Mesodermal cell (in vitro differentiated cells): ENCODE measurements around the gene USP24.
"Not testable (repeated sequence)": the region's sequence is repeated elsewhere in the genome, so short reads cannot be mapped to it uniquely, and the experiment has no call there.

Source experiments
- H3K27ac ChIP-seq: 2 replicates; pipeline ENCODE4 v1.7.0; 2013; ENCODE audit warnings: mild to moderate bottlenecking, low read depth, low read length, moderate library complexity; ENCODE audit not compliant: severe bottlenecking
- H3K36me3 ChIP-seq: 2 replicates; pipeline ENCODE4 v1.7.1; 2013; ENCODE audit warnings: mild to moderate bottlenecking, low read length, moderate library complexity; ENCODE audit not compliant: control insufficient read depth, insufficient read depth
- H3K4me1 ChIP-seq: one replicate; pipeline ENCODE4 v1.7.1; 2013; ENCODE audit warnings: mild to moderate bottlenecking, low read length; ENCODE audit not compliant: insufficient read depth, control insufficient read depth, poor library complexity, severe bottlenecking
- H3K4me3 ChIP-seq: 2 replicates; pipeline ENCODE4 v1.7.0; 2013; ENCODE audit warnings: low read length, control low read depth, mild to moderate bottlenecking; ENCODE audit not compliant: insufficient read depth, poor library complexity, severe bottlenecking; ENCODE audit errors: extremely low read depth
- H3K9me3 ChIP-seq: 2 replicates; pipeline ENCODE4 v1.7.1; 2013; ENCODE audit warnings: mild to moderate bottlenecking, low read length, moderate library complexity; ENCODE audit not compliant: control insufficient read depth
- WGBS, 2 experiments: methylation state at CpG; one replicate each; pipeline ENCODE4 v1.1.5; 2013; ENCODE audit warnings: missing lambda C conversion rate in 2 of 2; ENCODE audit not compliant: insufficient coverage in 2 of 2; 5-methylcytosine and 5-hydroxymethylcytosine counted together

Gene USP24

GRCh38 chr1:55118651-55119329, 96.4 kb downstream of the USP24 start:
- H3K4me3 ChIP-seq, result no peak overlapping the region
- H3K36me3 ChIP-seq, result peaks cover 92% of the 10 kb centered on the region
- H3K4me1 ChIP-seq, result no peaks in the 10 kb centered on the region
- H3K9me3 ChIP-seq, result no peaks in the 10 kb centered on the region
- H3K27ac ChIP-seq, result no peak overlapping the region
- 93% methylated on average over 2 of the region's 5 CpGs; no CpG with 5 or more reads in 1 of the 2 experiments for WGBS, 2 experiments

GRCh38 chr1:55117941-55118340, 97.2 kb downstream of the USP24 start:
- Histone ChIP-seq H3K27ac (no peak overlapping the region), H3K9me3 (no peaks in the 10 kb centered on the region), H3K4me3 (no peak overlapping the region), H3K4me1 (no peaks in the 10 kb centered on the region), H3K36me3 (peaks cover 92% of the 10 kb centered on the region)

- not testable (repeated sequence) for H3K4me1 ChIP-seq, H3K4me3 ChIP-seq, H3K27ac ChIP-seq, H3K9me3 ChIP-seq
- 93% methylated on average over 12 to 14 of the region's 14 CpGs for WGBS, 2 experiments
- H3K36me3 ChIP-seq, result peaks cover 72% of the 10 kb centered on the region
Observed at GRCh38 chr1:55109005-55109404, 106.2 kb downstream of the USP24 start.

- Histone ChIP-seq H3K36me3 (peaks cover 70% of the 10 kb centered on the region), H3K4me3 (no peak overlapping the region), H3K4me1 (no peaks in the 10 kb centered on the region), H3K27ac (no peak overlapping the region), H3K9me3 (no peaks in the 10 kb centered on the region)
- WGBS, 2 experiments, result 88 to 100% methylated on average over 3 to 5 of the region's 6 CpGs
Observed at GRCh38 chr1:55107101-55107500, 108.1 kb downstream of the USP24 start.

GRCh38 chr1:55103891-55104290, 111.3 kb downstream of the USP24 start:
- WGBS, 2 experiments, result no CpG with 5 or more reads among the region's 2 CpGs
- peaks cover 84% of the 10 kb centered on the region for H3K36me3 ChIP-seq
- no peaks in the 10 kb centered on the region for H3K4me1 ChIP-seq
- H3K27ac ChIP-seq, result no peak overlapping the region
- no peak overlapping the region for H3K4me3 ChIP-seq
- no peaks in the 10 kb centered on the region for H3K9me3 ChIP-seq

GRCh38 chr1:55095095-55095494, 120.1 kb downstream of the USP24 start:
- Histone ChIP-seq H3K9me3 (no peaks in the 10 kb centered on the region), H3K4me1 (peaks cover 6% of the 10 kb centered on the region), H3K36me3 (peaks cover 78% of the 10 kb centered on the region), H3K27ac (no peak overlapping the region), H3K4me3 (no peak overlapping the region)
- 94 to 100% methylated on average over 1 to 3 of the region's 5 CpGs for WGBS, 2 experiments

GRCh38 chr1:55092475-55092874, 122.7 kb downstream of the USP24 start:
- H3K9me3 ChIP-seq, result no peaks in the 10 kb centered on the region
- H3K36me3 ChIP-seq, result peaks cover 85% of the 10 kb centered on the region
- no peak overlapping the region for H3K27ac ChIP-seq
- WGBS, 2 experiments, result 88% methylated on average over 2 of the region's 2 CpGs; no CpG with 5 or more reads in 1 of the 2 experiments
- H3K4me3 ChIP-seq, result no peak overlapping the region
- peaks cover 16% of the 10 kb centered on the region for H3K4me1 ChIP-seq

- H3K4me1 ChIP-seq, result peaks cover 16% of the 10 kb centered on the region
- H3K27ac ChIP-seq, result no peak overlapping the region
- no peak overlapping the region for H3K4me3 ChIP-seq
- no peaks in the 10 kb centered on the region for H3K9me3 ChIP-seq
- WGBS, 2 experiments, result 83 to 89% methylated on average over 1 of the region's 2 CpGs
- peaks cover 83% of the 10 kb centered on the region for H3K36me3 ChIP-seq
Observed at GRCh38 chr1:55089683-55090082, 125.5 kb downstream of the USP24 start.

GRCh38 chr1:55088413-55088812, 126.8 kb downstream of the USP24 start:
- H3K4me3 ChIP-seq, result no peak overlapping the region
- no peaks in the 10 kb centered on the region for H3K9me3 ChIP-seq
- H3K36me3 ChIP-seq, result peaks cover 84% of the 10 kb centered on the region
- no peak overlapping the region for H3K27ac ChIP-seq
- WGBS, 2 experiments, result 95% methylated on average over 4 of the region's 4 CpGs
- peaks cover 16% of the 10 kb centered on the region for H3K4me1 ChIP-seq

GRCh38 chr1:55087439-55087838, 127.7 kb downstream of the USP24 start:
- 93 to 100% methylated on average over 1 of the region's 3 CpGs for WGBS, 2 experiments
- Histone ChIP-seq H3K9me3 (no peaks in the 10 kb centered on the region), H3K27ac (no peak overlapping the region), H3K36me3 (peaks cover 84% of the 10 kb centered on the region), H3K4me3 (no peak overlapping the region), H3K4me1 (peaks cover 22% of the 10 kb centered on the region)

DNA sequence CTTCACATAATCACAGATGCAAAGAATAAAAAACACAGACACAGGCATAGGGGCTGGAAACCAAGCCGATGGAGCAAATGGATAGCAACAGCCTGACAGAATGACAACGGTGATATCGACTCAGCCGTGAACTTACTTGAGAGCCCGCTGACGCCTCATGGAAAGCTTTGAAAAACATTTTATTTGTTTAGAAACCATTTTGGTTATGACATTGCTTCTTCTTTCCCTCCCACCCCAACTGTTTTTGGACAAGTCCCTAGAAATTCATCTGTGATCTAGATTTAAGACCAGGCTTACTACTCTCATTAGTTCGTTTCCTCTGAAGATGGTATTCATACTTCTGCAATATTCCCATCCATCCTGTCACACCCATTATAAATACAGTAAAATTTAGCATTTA, 130.9 kb downstream of the USP24 start:
- Histone ChIP-seq H3K4me1 (peaks cover 24% of the 10 kb centered on the region), H3K4me3 (no peak overlapping the region), H3K27ac (no peak overlapping the region), H3K9me3 (no peaks in the 10 kb centered on the region), H3K36me3 (peaks cover 87% of the 10 kb centered on the region)
- WGBS, 2 experiments, result 94 to 97% methylated on average over 4 to 6 of the region's 7 CpGs
